HG03575 (cell line): ENCODE measurements around the gene TINAG.
"Not testable (repeated sequence)": the region's sequence is repeated elsewhere in the genome, so short reads cannot be mapped to it uniquely, and the experiment has no call there.

Experiments used
- ATAC-seq: cut with Tn5 transposase; IDR thresholded peaks from one replicate; pipeline ENCODE4 v1.9.1; 2021; ENCODE audit not compliant: unreplicated experiment, insufficient number of reproducible peaks, low FRiP score; ENCODE audit errors: extremely low read depth

The TINAG gene

GRCh38 chr6:54299542-54300269 is 8.5 kb upstream of the TINAG start:
- ATAC-seq = no peak

- no peak for ATAC-seq
Measured at GRCh38 chr6:54301770-54302169, 6.5 kb upstream of the TINAG start.

- no peak for ATAC-seq
Measured at GRCh38 chr6:54307439-54307910, 766 bp upstream of the TINAG start.

- ATAC-seq = no peak
Measured at GRCh38 chr6:54308986-54309315, 710 bp downstream of the TINAG start.

GRCh38 chr6:54310377-54311152 is 2.3 kb downstream of the TINAG start:
- ATAC-seq = no peak

GRCh38 chr6:54315656-54316055 is 7.4 kb downstream of the TINAG start:
- no peak for ATAC-seq

- ATAC-seq = no peak
Measured at GRCh38 chr6:54320871-54321270, 12.6 kb downstream of the TINAG start.

GRCh38 chr6:54327631-54328030 is 19.4 kb downstream of the TINAG start:
- no peak for ATAC-seq

GRCh38 chr6:54331571-54331970 is 23.3 kb downstream of the TINAG start:
- ATAC-seq = not testable (repeated sequence)

- no peak for ATAC-seq
Measured at GRCh38 chr6:54335871-54336270, 27.6 kb downstream of the TINAG start.

- ATAC-seq = no peak
Measured at GRCh38 chr6:54353975-54354374, 45.7 kb downstream of the TINAG start.

- ATAC-seq = no peak
Measured at GRCh38 chr6:54354608-54355007, 46.4 kb downstream of the TINAG start.

GRCh38 chr6:54357141-54357540 is 48.9 kb downstream of the TINAG start:
- ATAC-seq = no peak

- no peak for ATAC-seq
Measured at GRCh38 chr6:54361188-54361587, 52.9 kb downstream of the TINAG start.

- no peak for ATAC-seq
Measured at GRCh38 chr6:54361734-54362133, 53.5 kb downstream of the TINAG start.

GRCh38 chr6:54366667-54367327 is 58.6 kb downstream of the TINAG start:
- ATAC-seq = no peak

- no peak for ATAC-seq
Measured at GRCh38 chr6:54377776-54378175, 69.5 kb downstream of the TINAG start.

- no peak for ATAC-seq
Measured at GRCh38 chr6:54386295-54386694, 78.1 kb downstream of the TINAG start.

- ATAC-seq = no peak
Measured at GRCh38 chr6:54390362-54390761, 82.1 kb downstream of the TINAG start.

- no peak for ATAC-seq
Measured at GRCh38 chr6:54391577-54391976, 83.3 kb downstream of the TINAG start.
